HepG2 (cell line): ENCODE measurements around the gene GADL1. TPM values are rescaled to one million over a fixed set of nuclear protein-coding genes. Genes with fewer than 3 reads are reported as not detected.

Experiments
- ASH2L ChIP-seq: fragments of 300-600, 200-600 bp; sonication (generic); IDR thresholded peaks from 2 replicates; pipeline ENCODE4 v1.7.0; 2017; ENCODE audit warnings: low read depth, mild to moderate bottlenecking, moderate library complexity, mixed read lengths, low read length; ENCODE audit not compliant: insufficient read length
- CREB1 ChIP-seq, 2 experiments: fragments of 450-650 bp in 1 of 2; IDR thresholded peaks; 2 replicates each; pipeline ENCODE4 v1.6.1; 2016 to 2017; ENCODE audit warnings: control low read depth in 1 of 2, mild to moderate bottlenecking in 1 of 2, missing compliant biosample characterization in 1 of 2, missing genetic modification characterization in 1 of 2
- DNMT1 ChIP-seq: sonication (generic); formaldehyde crosslinking; IDR thresholded peaks from 2 replicates; pipeline ENCODE4 v1.5.1; 2020; ENCODE audit warnings: mild to moderate bottlenecking, missing genetic modification reagents
- DNMT3B ChIP-seq: conservative IDR thresholded peaks from 2 replicates; pipeline ENCODE4 v1.6.1; 2016; ENCODE audit warnings: missing biosample characterization, control low read depth
- GPN1 ChIP-seq: sonication (generic); formaldehyde crosslinking; IDR thresholded peaks from 2 replicates; pipeline ENCODE4 v1.5.1; 2020; ENCODE audit warnings: missing genetic modification reagents, borderline replicate concordance
- KDM4B ChIP-seq: sonication (generic); formaldehyde crosslinking; IDR thresholded peaks from 2 replicates; pipeline ENCODE4 v1.4.0; 2020; ENCODE audit warnings: missing genetic modification reagents
- MBD4 ChIP-seq: IDR thresholded peaks from 2 replicates; pipeline ENCODE4 v1.6.1; 2012; ENCODE audit warnings: low read length, inconsistent platforms, borderline replicate concordance
- MEF2D ChIP-seq: sonication (generic); formaldehyde crosslinking; IDR thresholded peaks from 2 replicates; pipeline ENCODE4 v1.5.1; 2020; ENCODE audit warnings: mild to moderate bottlenecking, missing genetic modification reagents
- PITX1 ChIP-seq: sonication (generic); formaldehyde crosslinking; IDR thresholded peaks from 2 replicates; pipeline ENCODE4 v1.5.1; 2020; ENCODE audit warnings: mild to moderate bottlenecking, missing genetic modification reagents
- SOX5 ChIP-seq: IDR thresholded peaks from 2 replicates; pipeline ENCODE4 v1.6.1; 2016; ENCODE audit warnings: borderline replicate concordance
- STAG1 ChIP-seq: sonication (generic); formaldehyde crosslinking; IDR thresholded peaks from 2 replicates; pipeline ENCODE4 v1.4.0; 2020; ENCODE audit warnings: missing genetic modification reagents
- TBX2 ChIP-seq: sonication (generic); formaldehyde crosslinking; IDR thresholded peaks from 2 replicates; pipeline ENCODE4 v1.5.0; 2020; ENCODE audit warnings: missing genetic modification reagents, mild to moderate bottlenecking, borderline replicate concordance
- TCF7 ChIP-seq: sonication (generic); IDR thresholded peaks from 2 replicates; pipeline ENCODE4 v1.6.1; 2016; ENCODE audit warnings: antibody characterized with exemption, low read depth
- ZBTB21 ChIP-seq: sonication (generic); formaldehyde crosslinking; IDR thresholded peaks from 2 replicates; pipeline ENCODE4 v1.4.0; 2020; ENCODE audit warnings: missing genetic modification reagents
- ZNF563 ChIP-seq: sonication (generic); formaldehyde crosslinking; IDR thresholded peaks from 2 replicates; pipeline ENCODE4 v1.8.0; 2022; ENCODE audit warnings: mild to moderate bottlenecking, moderate library complexity, missing genetic modification reagents
- polyA plus RNA-seq, 8 experiments: library from polyadenylated mRNA; depleted of rRNA in 3 of 8; stranded (reverse) in 7 of 8; unstranded in 1 of 8; fragments of >200 nt; fragmentation: Illumina TruSeq in 4 of 8; extraction: Trizol in 4 of 8; gene quantifications; 2 replicates each; pipeline versions ENCODE4 v1.2.1 to v1.2.3, GENCODE V29; 2011 to 2016; ENCODE audit warnings: low read depth in 4 of 8, missing spikeins in 1 of 8, mixed read lengths in 1 of 8; ENCODE audit not compliant: insufficient read depth in 1 of 8
- total RNA-seq, 5 experiments: library from RNA; depleted of rRNA; stranded (reverse); fragments of >200 nt; fragmentation: Illumina TruSeq; extraction: Trizol; gene quantifications; 2 replicates each; pipeline ENCODE4 v1.2.3, GENCODE V29; 2016; ENCODE audit warnings: low read depth in 1 of 5
- TF ChIP-seq, protein P1 (sequence below): sonication (generic); formaldehyde crosslinking; IDR thresholded peaks from 2 replicates; pipeline ENCODE4 v1.4.0; 2020; ENCODE audit warnings: missing genetic modification reagents
- TF ChIP-seq, protein P2 (sequence below): IDR thresholded peaks from 2 replicates; pipeline ENCODE4 v1.6.1; 2016; ENCODE audit warnings: low read depth, control low read depth
- TF ChIP-seq, protein P3 (sequence below): sonication (generic); formaldehyde crosslinking; IDR thresholded peaks from 2 replicates; pipeline ENCODE4 v1.4.0; 2020; ENCODE audit warnings: missing genetic modification reagents, low read depth, mild to moderate bottlenecking, borderline replicate concordance
- TF ChIP-seq, protein P4 (sequence below): IDR thresholded peaks from 2 replicates; pipeline ENCODE4 v1.6.1; 2016; ENCODE audit warnings: missing genetic modification reagents, missing compliant biosample characterization
- TF ChIP-seq, protein P5 (sequence below): sonication (generic); formaldehyde crosslinking; IDR thresholded peaks from 2 replicates; pipeline ENCODE4 v1.4.0; 2020; ENCODE audit warnings: missing genetic modification reagents

Gene GADL1
- total and polyA plus RNA-seq, 2 of the 13 experiments (the other 11 are each of a cell fraction or from before 2014, with no cell fraction given), result not detected

DNA sequence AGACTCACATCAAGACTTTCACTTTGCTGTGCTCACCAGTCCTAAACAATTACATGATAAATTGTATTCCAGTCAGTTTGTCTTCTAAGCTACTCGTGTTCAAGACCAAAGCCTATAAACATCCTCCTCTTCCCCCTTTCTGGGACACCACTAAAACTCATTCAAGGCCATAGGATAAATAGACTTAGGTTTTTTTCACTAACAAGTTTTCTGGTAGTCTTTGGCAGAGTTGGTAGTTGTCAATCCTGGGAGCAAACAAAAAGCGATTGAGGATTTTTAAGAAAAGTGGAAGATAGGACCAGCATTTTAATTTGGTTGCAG lies 173.2 kb downstream of the GADL1 start (continued):
- TF ChIP-seq, protein P1, sequence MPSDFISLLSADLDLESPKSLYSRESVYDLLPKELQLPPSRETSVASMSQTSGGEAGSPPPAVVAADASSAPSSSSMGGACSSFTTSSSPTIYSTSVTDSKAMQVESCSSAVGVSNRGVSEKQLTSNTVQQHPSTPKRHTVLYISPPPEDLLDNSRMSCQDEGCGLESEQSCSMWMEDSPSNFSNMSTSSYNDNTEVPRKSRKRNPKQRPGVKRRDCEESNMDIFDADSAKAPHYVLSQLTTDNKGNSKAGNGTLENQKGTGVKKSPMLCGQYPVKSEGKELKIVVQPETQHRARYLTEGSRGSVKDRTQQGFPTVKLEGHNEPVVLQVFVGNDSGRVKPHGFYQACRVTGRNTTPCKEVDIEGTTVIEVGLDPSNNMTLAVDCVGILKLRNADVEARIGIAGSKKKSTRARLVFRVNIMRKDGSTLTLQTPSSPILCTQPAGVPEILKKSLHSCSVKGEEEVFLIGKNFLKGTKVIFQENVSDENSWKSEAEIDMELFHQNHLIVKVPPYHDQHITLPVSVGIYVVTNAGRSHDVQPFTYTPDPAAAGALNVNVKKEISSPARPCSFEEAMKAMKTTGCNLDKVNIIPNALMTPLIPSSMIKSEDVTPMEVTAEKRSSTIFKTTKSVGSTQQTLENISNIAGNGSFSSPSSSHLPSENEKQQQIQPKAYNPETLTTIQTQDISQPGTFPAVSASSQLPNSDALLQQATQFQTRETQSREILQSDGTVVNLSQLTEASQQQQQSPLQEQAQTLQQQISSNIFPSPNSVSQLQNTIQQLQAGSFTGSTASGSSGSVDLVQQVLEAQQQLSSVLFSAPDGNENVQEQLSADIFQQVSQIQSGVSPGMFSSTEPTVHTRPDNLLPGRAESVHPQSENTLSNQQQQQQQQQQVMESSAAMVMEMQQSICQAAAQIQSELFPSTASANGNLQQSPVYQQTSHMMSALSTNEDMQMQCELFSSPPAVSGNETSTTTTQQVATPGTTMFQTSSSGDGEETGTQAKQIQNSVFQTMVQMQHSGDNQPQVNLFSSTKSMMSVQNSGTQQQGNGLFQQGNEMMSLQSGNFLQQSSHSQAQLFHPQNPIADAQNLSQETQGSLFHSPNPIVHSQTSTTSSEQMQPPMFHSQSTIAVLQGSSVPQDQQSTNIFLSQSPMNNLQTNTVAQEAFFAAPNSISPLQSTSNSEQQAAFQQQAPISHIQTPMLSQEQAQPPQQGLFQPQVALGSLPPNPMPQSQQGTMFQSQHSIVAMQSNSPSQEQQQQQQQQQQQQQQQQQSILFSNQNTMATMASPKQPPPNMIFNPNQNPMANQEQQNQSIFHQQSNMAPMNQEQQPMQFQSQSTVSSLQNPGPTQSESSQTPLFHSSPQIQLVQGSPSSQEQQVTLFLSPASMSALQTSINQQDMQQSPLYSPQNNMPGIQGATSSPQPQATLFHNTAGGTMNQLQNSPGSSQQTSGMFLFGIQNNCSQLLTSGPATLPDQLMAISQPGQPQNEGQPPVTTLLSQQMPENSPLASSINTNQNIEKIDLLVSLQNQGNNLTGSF (CRISPR knock-in tag), result no peak
- TF ChIP-seq SOX5 (CRISPR knock-in tag) (no peak), MEF2D (CRISPR knock-in tag) (0 out of 2 replicates have a peak, but pooled peaks have one; percentile 27), CREB1 (IDR thresholded peaks at IDR 0.05) (no peak), CREB1 (CRISPR knock-in tag; IDR thresholded peaks at IDR 0.05) (0 out of 2 replicates have a peak, but pooled peaks have one; percentile 3), GPN1 (no peak), PITX1 (CRISPR knock-in tag) (no peak), ZNF563 (CRISPR knock-in tag) (no peak), DNMT3B (no peak), ZBTB21 (CRISPR knock-in tag) (no peak), TBX2 (no peak; the same call in 1 of the 2 replicates), TCF7 (0 out of 2 replicates have a peak, but pooled peaks have one; percentile 51), KDM4B (CRISPR knock-in tag) (no peak), ASH2L (peak; percentile 41), MBD4 (0 out of 2 replicates have a peak, but pooled peaks have one; percentile 14), DNMT1 (no peak), STAG1 (CRISPR knock-in tag) (no peak)
- TF ChIP-seq, protein P2, sequence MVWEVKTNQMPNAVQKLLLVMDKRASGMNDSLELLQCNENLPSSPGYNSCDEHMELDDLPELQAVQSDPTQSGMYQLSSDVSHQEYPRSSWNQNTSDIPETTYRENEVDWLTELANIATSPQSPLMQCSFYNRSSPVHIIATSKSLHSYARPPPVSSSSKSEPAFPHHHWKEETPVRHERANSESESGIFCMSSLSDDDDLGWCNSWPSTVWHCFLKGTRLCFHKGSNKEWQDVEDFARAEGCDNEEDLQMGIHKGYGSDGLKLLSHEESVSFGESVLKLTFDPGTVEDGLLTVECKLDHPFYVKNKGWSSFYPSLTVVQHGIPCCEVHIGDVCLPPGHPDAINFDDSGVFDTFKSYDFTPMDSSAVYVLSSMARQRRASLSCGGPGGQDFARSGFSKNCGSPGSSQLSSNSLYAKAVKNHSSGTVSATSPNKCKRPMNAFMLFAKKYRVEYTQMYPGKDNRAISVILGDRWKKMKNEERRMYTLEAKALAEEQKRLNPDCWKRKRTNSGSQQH (CRISPR knock-in tag), result no peak
- TF ChIP-seq, protein P3, sequence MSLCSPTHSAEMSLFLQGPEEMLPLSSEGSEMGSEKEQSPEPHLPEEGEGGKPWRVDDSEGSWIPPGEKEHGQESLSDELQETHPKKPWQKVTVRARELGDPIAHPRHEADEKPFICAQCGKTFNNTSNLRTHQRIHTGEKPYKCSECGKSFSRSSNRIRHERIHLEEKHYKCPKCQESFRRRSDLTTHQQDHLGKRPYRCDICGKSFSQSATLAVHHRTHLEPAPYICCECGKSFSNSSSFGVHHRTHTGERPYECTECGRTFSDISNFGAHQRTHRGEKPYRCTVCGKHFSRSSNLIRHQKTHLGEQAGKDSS, result no peak
- TF ChIP-seq, protein P4, sequence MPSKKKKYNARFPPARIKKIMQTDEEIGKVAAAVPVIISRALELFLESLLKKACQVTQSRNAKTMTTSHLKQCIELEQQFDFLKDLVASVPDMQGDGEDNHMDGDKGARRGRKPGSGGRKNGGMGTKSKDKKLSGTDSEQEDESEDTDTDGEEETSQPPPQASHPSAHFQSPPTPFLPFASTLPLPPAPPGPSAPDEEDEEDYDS (CRISPR knock-in tag), result 0 out of 2 replicates have a peak, but pooled peaks have one; percentile 38
- TF ChIP-seq, protein P5, sequence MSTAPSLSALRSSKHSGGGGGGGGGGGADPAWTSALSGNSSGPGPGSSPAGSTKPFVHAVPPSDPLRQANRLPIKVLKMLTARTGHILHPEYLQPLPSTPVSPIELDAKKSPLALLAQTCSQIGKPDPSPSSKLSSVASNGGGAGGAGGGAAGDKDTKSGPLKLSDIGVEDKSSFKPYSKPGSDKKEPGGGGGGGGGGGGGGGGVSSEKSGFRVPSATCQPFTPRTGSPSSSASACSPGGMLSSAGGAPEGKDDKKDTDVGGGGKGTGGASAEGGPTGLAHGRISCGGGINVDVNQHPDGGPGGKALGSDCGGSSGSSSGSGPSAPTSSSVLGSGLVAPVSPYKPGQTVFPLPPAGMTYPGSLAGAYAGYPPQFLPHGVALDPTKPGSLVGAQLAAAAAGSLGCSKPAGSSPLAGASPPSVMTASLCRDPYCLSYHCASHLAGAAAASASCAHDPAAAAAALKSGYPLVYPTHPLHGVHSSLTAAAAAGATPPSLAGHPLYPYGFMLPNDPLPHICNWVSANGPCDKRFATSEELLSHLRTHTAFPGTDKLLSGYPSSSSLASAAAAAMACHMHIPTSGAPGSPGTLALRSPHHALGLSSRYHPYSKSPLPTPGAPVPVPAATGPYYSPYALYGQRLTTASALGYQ, result peak; percentile 56; the same call in 1 of the 2 replicates
